ENCODE results near the gene KIF12.

The KIF12 gene

GRCh38 chr9:114098021-114098935 is 814 bp downstream of the KIF12 start:
- H3K27ac ChIP-seq (ENCODE audit: poor library complexity, severe bottlenecking): no peak overlapping the region
- no peaks in the 10 kb centered on the region for H3K4me1 ChIP-seq (ENCODE audit: insufficient read depth, poor library complexity, severe bottlenecking)
- TF ChIP-seq CTCF (IDR thresholded peaks at IDR 0.05; ENCODE audit: poor library complexity, severe bottlenecking): no peak
- no peaks in the 10 kb centered on the region for H3K36me3 ChIP-seq (ENCODE audit: low read depth)
- DNase-seq (ENCODE audit: low spot score) (no peak), ATAC-seq (ENCODE audit: low read depth) (peak; percentile 77)
- no peaks in the 10 kb centered on the region for H3K9me3 ChIP-seq (ENCODE audit: severe bottlenecking)
- no peaks in the 10 kb centered on the region for H3K27me3 ChIP-seq (ENCODE audit: insufficient read depth, poor library complexity, severe bottlenecking)
- H3K4me3 ChIP-seq (ENCODE audit: severe bottlenecking): peak overlapping the region; percentile 53

GRCh38 chr9:114097613-114098020 is 1.5 kb downstream of the KIF12 start:
- DNase-seq (ENCODE audit: low spot score) (no peak), ATAC-seq (ENCODE audit: low read depth) (no peak)
- H3K27ac ChIP-seq (ENCODE audit: poor library complexity, severe bottlenecking): no peak overlapping the region
- peak overlapping the region; percentile 53 for H3K4me3 ChIP-seq (ENCODE audit: severe bottlenecking)
- no peak for TF ChIP-seq CTCF (IDR thresholded peaks at IDR 0.05; ENCODE audit: poor library complexity, severe bottlenecking)
- no peaks in the 10 kb centered on the region for H3K4me1 ChIP-seq (ENCODE audit: insufficient read depth, poor library complexity, severe bottlenecking)
- no peaks in the 10 kb centered on the region for H3K36me3 ChIP-seq (ENCODE audit: low read depth)
- no peaks in the 10 kb centered on the region for H3K9me3 ChIP-seq (ENCODE audit: severe bottlenecking)
- no peaks in the 10 kb centered on the region for H3K27me3 ChIP-seq (ENCODE audit: insufficient read depth, poor library complexity, severe bottlenecking)

GRCh38 chr9:114096866-114097612 is 2.1 kb downstream of the KIF12 start:
- H3K27me3 ChIP-seq (ENCODE audit: insufficient read depth, poor library complexity, severe bottlenecking): no peaks in the 10 kb centered on the region
- H3K27ac ChIP-seq (ENCODE audit: poor library complexity, severe bottlenecking): no peak overlapping the region
- H3K4me3 ChIP-seq (ENCODE audit: severe bottlenecking): no peak overlapping the region
- ATAC-seq (ENCODE audit: low read depth) (no peak), DNase-seq (ENCODE audit: low spot score) (no peak)
- no peaks in the 10 kb centered on the region for H3K36me3 ChIP-seq (ENCODE audit: low read depth)
- TF ChIP-seq CTCF (IDR thresholded peaks at IDR 0.05; ENCODE audit: poor library complexity, severe bottlenecking): no peak
- H3K9me3 ChIP-seq (ENCODE audit: severe bottlenecking): no peaks in the 10 kb centered on the region
- no peaks in the 10 kb centered on the region for H3K4me1 ChIP-seq (ENCODE audit: insufficient read depth, poor library complexity, severe bottlenecking)

DNA sequence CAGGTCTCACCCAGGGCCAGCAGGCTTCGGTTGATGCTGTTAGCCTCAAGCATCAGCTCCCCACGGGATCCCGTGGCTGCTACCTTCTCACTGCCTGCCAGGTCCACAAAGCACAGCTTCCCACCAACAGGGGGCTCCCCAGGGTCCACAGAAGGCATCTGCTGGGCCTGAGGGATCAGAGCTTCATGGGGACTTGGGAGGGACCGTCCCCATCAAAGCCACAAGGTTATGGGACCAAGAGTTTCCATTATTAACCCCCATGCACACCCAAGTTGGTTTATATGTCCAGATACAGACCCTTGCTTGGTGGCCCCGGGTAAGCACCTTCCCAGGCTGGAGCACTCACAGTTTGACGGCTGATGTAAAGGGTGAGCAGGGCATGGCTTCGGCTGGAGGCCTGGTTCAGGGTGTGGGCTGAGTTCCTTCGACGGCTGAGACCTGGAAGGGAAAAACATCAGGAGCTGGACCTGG is 3.0 kb downstream of the KIF12 start:
- no peak for DNase-seq (ENCODE audit: low spot score)
- Histone ChIP-seq H3K4me1 (ENCODE audit: insufficient read depth, poor library complexity, severe bottlenecking) (no peaks in the 10 kb centered on the region), H3K9me3 (ENCODE audit: severe bottlenecking) (no peaks in the 10 kb centered on the region), H3K36me3 (ENCODE audit: low read depth) (no peaks in the 10 kb centered on the region), H3K4me3 (ENCODE audit: severe bottlenecking) (no peak overlapping the region), H3K27ac (ENCODE audit: poor library complexity, severe bottlenecking) (no peak overlapping the region), H3K27me3 (ENCODE audit: insufficient read depth, poor library complexity, severe bottlenecking) (no peaks in the 10 kb centered on the region)
- no peak for ATAC-seq (ENCODE audit: low read depth)
- TF ChIP-seq CTCF (IDR thresholded peaks at IDR 0.05; ENCODE audit: poor library complexity, severe bottlenecking): no peak

All from RWPE2 (cell line).